ENCODE measurements around the gene STX5. TPM values are rescaled to one million over a fixed set of nuclear protein-coding genes. Genes with fewer than 3 reads are reported as not detected.

STX5 gene
- total and polyA plus RNA-seq, 9 of the 15 experiments (the other 6 are each of a cell fraction or from before 2014, with no cell fraction given), result 2.8 to 28.6 (median 23.7) TPM

GRCh38 chr11:62771144-62772021 lies 60.5 kb downstream of the STX5 start, which contains the start of gene TAF6L (continued):
- TF ChIP-seq REST (IDR thresholded peaks at IDR 0.05; ENCODE audit: borderline replicate concordance), result peak; percentile 82
- TF ChIP-seq REST (CRISPR knock-in tag; IDR thresholded peaks at IDR 0.05; ENCODE audit: low read depth), result no peak
- TF ChIP-seq RCOR1 (IDR thresholded peaks at IDR 0.05; ENCODE audit: borderline replicate concordance in 1 of 2, low read depth in 2 of 2, low read length in 2 of 2), result peak; percentile 37 to 90; a peak in 3 of 4 replicates
- TF ChIP-seq ELK3 (CRISPR knock-in tag; IDR thresholded peaks at IDR 0.05), result no peak
- TF ChIP-seq, protein P1, sequence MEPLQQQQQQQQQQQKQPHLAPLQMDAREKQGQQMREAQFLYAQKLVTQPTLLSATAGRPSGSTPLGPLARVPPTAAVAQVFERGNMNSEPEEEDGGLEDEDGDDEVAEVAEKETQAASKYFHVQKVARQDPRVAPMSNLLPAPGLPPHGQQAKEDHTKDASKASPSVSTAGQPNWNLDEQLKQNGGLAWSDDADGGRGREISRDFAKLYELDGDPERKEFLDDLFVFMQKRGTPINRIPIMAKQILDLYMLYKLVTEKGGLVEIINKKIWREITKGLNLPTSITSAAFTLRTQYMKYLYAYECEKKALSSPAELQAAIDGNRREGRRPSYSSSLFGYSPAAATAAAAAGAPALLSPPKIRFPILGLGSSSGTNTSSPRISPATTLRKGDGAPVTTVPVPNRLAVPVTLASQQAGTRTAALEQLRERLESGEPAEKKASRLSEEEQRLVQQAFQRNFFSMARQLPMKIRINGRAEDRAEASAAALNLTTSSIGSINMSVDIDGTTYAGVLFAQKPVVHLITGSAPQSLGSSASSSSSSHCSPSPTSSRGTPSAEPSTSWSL (CRISPR knock-in tag; IDR thresholded peaks at IDR 0.05; ENCODE audit: borderline replicate concordance), result no peak
- TF ChIP-seq, protein P2, sequence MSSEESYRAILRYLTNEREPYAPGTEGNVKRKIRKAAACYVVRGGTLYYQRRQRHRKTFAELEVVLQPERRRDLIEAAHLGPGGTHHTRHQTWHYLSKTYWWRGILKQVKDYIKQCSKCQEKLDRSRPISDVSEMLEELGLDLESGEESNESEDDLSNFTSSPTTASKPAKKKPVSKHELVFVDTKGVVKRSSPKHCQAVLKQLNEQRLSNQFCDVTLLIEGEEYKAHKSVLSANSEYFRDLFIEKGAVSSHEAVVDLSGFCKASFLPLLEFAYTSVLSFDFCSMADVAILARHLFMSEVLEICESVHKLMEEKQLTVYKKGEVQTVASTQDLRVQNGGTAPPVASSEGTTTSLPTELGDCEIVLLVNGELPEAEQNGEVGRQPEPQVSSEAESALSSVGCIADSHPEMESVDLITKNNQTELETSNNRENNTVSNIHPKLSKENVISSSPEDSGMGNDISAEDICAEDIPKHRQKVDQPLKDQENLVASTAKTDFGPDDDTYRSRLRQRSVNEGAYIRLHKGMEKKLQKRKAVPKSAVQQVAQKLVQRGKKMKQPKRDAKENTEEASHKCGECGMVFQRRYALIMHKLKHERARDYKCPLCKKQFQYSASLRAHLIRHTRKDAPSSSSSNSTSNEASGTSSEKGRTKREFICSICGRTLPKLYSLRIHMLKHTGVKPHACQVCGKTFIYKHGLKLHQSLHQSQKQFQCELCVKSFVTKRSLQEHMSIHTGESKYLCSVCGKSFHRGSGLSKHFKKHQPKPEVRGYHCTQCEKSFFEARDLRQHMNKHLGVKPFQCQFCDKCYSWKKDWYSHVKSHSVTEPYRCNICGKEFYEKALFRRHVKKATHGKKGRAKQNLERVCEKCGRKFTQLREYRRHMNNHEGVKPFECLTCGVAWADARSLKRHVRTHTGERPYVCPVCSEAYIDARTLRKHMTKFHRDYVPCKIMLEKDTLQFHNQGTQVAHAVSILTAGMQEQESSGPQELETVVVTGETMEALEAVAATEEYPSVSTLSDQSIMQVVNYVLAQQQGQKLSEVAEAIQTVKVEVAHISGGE (CRISPR knock-in tag; IDR thresholded peaks at IDR 0.05), result no peak; a peak in 1 of 6 replicates
- no peak for TF ChIP-seq ARID2 (IDR thresholded peaks at IDR 0.05)
- no peak for TF ChIP-seq ZNF583 (CRISPR knock-in tag; IDR thresholded peaks at IDR 0.05)
- peak; percentile 99 for TF ChIP-seq RAD51 (IDR thresholded peaks at IDR 0.05; ENCODE audit: borderline replicate concordance, low read depth)
- TF ChIP-seq FIP1L1 (IDR thresholded peaks at IDR 0.05; ENCODE audit: low read depth, low read length, poor library complexity, severe bottlenecking), result peak; percentile 71

All from K562 (cell line).